ENCODE results near the gene PDE4D. TPM values are rescaled to one million over a fixed set of nuclear protein-coding genes. Genes with fewer than 3 reads are reported as not detected.

Gene PDE4D
- total and polyA plus RNA-seq, 2 of the 4 experiments (the other 2 are of a cell fraction) = 1.4 to 7.9 TPM

- Histone ChIP-seq H3K23ac (ENCODE audit: low read depth, low read length) (no peak overlapping the region), H4K8ac (ENCODE audit: low read depth in 2 of 2, low read length in 2 of 2) (no peak overlapping the region), H2BK20ac (ENCODE audit: low read depth, low read length) (no peak overlapping the region), H3K4me1 (ENCODE audit: control insufficient read depth, insufficient read depth, low read length) (no peaks in the 10 kb centered on the region), H3K56ac (ENCODE audit: extremely low read depth, insufficient read depth, low read length) (no peak overlapping the region), H3K9me3 (ENCODE audit: control insufficient read depth, insufficient read depth, low read length) (no peaks in the 10 kb centered on the region), H4K20me1 (ENCODE audit: insufficient read depth, low read length) (no peaks in the 10 kb centered on the region), H4K91ac (ENCODE audit: insufficient read depth, low read depth, low read length) (no peak overlapping the region), H3K79me1 (ENCODE audit: low read depth in 1 of 2, low read length in 2 of 2) (no peaks in the 10 kb centered on the region), H2BK15ac (ENCODE audit: low read depth, low read length) (no peak overlapping the region), H3K36me3 (ENCODE audit: control insufficient read depth, insufficient read depth, low read length) (no peaks in the 10 kb centered on the region), H3K14ac (replicated peaks; ENCODE audit: low read depth, low read length) (no peak overlapping the region), H2BK120ac (ENCODE audit: low read depth, low read length) (no peak overlapping the region), H2BK5ac (ENCODE audit: low read depth, low read length, poor library complexity, severe bottlenecking) (no peak overlapping the region), H3K18ac (ENCODE audit: low read depth, low read length) (no peak overlapping the region), H3K4me3 (ENCODE audit: insufficient read depth, low read depth, low read length) (no peak overlapping the region), H2AFZ (replicated peaks; ENCODE audit: low read length, poor library complexity) (no peak overlapping the region), H3K4me2 (ENCODE audit: low read depth, low read length) (no peak overlapping the region), H2AK9ac (replicated peaks; ENCODE audit: low read depth, low read length, poor library complexity) (no peak overlapping the region), H3K9ac (ENCODE audit: low read depth, low read length) (no peak overlapping the region), H3K27ac (ENCODE audit: insufficient read depth, low read length) (no peak overlapping the region), H3K27me3 (ENCODE audit: control insufficient read depth, insufficient read depth, low read length) (no peaks in the 10 kb centered on the region), H3K4ac (ENCODE audit: low read depth, low read length) (no peak overlapping the region), H2AK5ac (ENCODE audit: low read depth, low read length) (no peak overlapping the region), H4K5ac (ENCODE audit: low read depth, low read length) (no peak overlapping the region), H3K9me1 (ENCODE audit: insufficient read depth, low read length) (no peaks in the 10 kb centered on the region)
- in situ Hi-C loops (cut with MboI; ENCODE audit: low sequenced_read_pairs) (no loop called here), dilution Hi-C loops (cut with HindIII; ENCODE audit: low sequenced_read_pairs, unreplicated experiment) (no loop called here), intact Hi-C loops (cut with micrococcal nuclease) (no loop called here)
- no CpG with 5 or more reads among the region's 3 CpGs for WGBS, 2 experiments (ENCODE audit: extremely low coverage in 2 of 2, insufficient read length in 1 of 2)
- TF ChIP-seq BHLHE40 (IDR thresholded peaks at IDR 0.05; ENCODE audit: low read depth, low read length) = no peak
- no peak for TF ChIP-seq MXI1 (IDR thresholded peaks at IDR 0.05; ENCODE audit: borderline replicate concordance, low read depth, low read length)
- TF ChIP-seq, protein P1, sequence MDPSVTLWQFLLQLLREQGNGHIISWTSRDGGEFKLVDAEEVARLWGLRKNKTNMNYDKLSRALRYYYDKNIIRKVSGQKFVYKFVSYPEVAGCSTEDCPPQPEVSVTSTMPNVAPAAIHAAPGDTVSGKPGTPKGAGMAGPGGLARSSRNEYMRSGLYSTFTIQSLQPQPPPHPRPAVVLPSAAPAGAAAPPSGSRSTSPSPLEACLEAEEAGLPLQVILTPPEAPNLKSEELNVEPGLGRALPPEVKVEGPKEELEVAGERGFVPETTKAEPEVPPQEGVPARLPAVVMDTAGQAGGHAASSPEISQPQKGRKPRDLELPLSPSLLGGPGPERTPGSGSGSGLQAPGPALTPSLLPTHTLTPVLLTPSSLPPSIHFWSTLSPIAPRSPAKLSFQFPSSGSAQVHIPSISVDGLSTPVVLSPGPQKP (IDR thresholded peaks at IDR 0.05; ENCODE audit: borderline replicate concordance, low read depth, low read length) = no peak
- no peak for TF ChIP-seq MAZ (IDR thresholded peaks at IDR 0.05; ENCODE audit: borderline replicate concordance, low read depth, low read length)
- TF ChIP-seq SMC3 (IDR thresholded peaks at IDR 0.05; ENCODE audit: low read depth, low read length) = no peak
- no peak for TF ChIP-seq RFX5 (IDR thresholded peaks at IDR 0.05; ENCODE audit: low read depth, low read length)
- TF ChIP-seq, protein P2, sequence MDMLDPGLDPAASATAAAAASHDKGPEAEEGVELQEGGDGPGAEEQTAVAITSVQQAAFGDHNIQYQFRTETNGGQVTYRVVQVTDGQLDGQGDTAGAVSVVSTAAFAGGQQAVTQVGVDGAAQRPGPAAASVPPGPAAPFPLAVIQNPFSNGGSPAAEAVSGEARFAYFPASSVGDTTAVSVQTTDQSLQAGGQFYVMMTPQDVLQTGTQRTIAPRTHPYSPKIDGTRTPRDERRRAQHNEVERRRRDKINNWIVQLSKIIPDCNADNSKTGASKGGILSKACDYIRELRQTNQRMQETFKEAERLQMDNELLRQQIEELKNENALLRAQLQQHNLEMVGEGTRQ (IDR thresholded peaks at IDR 0.05; ENCODE audit: low read depth, low read length) = no peak
- ChIA-PET CTCF (no interaction called here), POLR2A (ENCODE audit: unreplicated experiment) (no interaction called here)
- BruUV-seq (replicated peaks) = no TSS peak
- no peak for ATAC-seq (ENCODE audit: low read depth)
- no peak for DNase-seq
Observed at GRCh38 chr5:59251627-59252026, 641.9 kb downstream of the PDE4D start.

Measured in IMR-90 (cell line).